Right atrium auricular region (tissue), 2 donors: ENCODE results near the gene KIF16B. TPM values are rescaled to one million over a fixed set of nuclear protein-coding genes. Genes with fewer than 3 reads are reported as not detected.

ENCODE experiments used
- DNase-seq: peaks from one replicate; pipeline ENCODE4 v3.0.0-alpha.2; 2019; ENCODE audit warnings: low spot score
- H3K27ac ChIP-seq, 2 donors: fragments of 200-600 bp; sonication (generic); 1 replicate in 1 of 2; 2 replicates in 1 of 2; pipeline ENCODE4 v1.5.1; 2016 to 2019
- H3K27me3 ChIP-seq, 2 donors: fragments of 200-600 bp; sonication (generic); one replicate each; pipeline versions ENCODE4 v1.5.1 to v1.6.0; 2017 to 2019
- H3K36me3 ChIP-seq: fragments of 200-600 bp; sonication (generic); one replicate; pipeline ENCODE4 v1.5.1; 2016
- H3K4me1 ChIP-seq, 2 donors: fragments of 200-600 bp; sonication (generic); one replicate each; pipeline versions ENCODE4 v1.5.1 to v1.6.0; 2017 to 2019
- H3K4me3 ChIP-seq, 2 donors: fragments of 200-600 bp; sonication (generic); 1 replicate in 1 of 2; 2 replicates in 1 of 2; pipeline ENCODE4 v1.5.1; 2017 to 2019; ENCODE audit warnings: mild to moderate bottlenecking in 1 of 2, moderate library complexity in 1 of 2
- H3K9me3 ChIP-seq, 2 donors: fragments of 200-600 bp; sonication (generic); one replicate each; pipeline ENCODE4 v1.5.1; 2019
- CTCF ChIP-seq, 2 donors: fragments of 200-600 bp; sonication (generic); IDR thresholded peaks; one replicate each; pipeline ENCODE4 v1.5.1; 2019; ENCODE audit warnings: antibody characterized with exemption in 2 of 2
- total RNA-seq, 2 donors: library from RNA; depleted of rRNA; stranded (reverse); fragments of >200 nt; gene quantifications; one replicate each; pipeline ENCODE4 v1.1.0, GENCODE V29; 2016

The KIF16B gene
- total RNA-seq, 2 donors from 2014 or later, result 11.2 to 23.0 TPM

DNA sequence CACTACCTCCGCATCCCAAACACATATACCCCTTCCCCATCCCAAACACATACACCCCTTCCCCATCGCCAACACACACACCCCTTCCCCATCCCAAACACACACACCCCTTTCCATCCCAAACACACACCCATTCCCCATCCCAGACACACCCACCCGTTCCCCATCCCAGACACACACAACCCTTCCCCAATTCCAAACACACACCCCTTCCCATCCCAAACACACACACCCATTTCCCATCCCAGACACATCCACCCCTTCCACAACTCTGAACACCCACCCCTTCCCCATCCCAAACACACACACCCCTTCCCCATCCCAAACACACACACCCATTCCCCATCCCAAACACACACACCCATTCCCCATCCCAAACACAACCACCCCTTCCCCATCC lies 314.5 kb downstream of the KIF16B start:
- Histone ChIP-seq H3K27me3 (no peaks in the 10 kb centered on the region), H3K4me3 (no peak overlapping the region), H3K4me1 (no peaks in the 10 kb centered on the region), H3K27ac (no peak overlapping the region), H3K9me3 (no peaks in the 10 kb centered on the region), H3K36me3 (no peaks in the 10 kb centered on the region)
- DNase-seq, result no peak
- TF ChIP-seq CTCF (IDR thresholded peaks at IDR 0.05), result no peak

DNA sequence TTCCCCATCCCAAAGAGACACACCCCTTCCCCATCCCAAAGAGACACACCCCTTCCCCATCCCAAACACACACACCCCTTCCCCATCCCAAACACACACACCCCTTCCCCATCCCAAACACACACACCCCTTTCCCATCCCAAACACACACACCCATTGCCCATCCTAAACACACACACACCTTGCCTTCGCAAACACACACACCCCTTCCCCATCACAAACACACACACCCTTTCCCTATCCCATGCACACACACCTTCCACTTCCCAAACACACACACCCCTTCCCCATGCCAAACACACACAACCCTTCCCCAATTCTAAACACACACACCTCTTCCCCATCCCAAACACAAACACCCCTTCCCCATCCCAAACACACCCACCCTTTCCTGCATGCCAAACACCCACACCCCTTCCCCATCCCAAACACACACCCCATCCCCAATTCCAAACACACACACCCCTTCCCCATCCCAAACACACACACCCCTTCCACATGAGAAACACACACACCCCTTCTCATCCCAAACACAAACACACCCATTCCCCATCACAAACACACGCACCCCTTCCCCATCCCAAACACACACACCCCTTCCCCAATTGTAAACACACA lies 315.3 kb downstream of the KIF16B start:
- H3K27ac ChIP-seq, result no peak overlapping the region
- DNase-seq, result no peak
- no peaks in the 10 kb centered on the region for H3K9me3 ChIP-seq
- H3K4me1 ChIP-seq, result no peaks in the 10 kb centered on the region
- H3K36me3 ChIP-seq, result no peaks in the 10 kb centered on the region
- no peaks in the 10 kb centered on the region for H3K27me3 ChIP-seq
- TF ChIP-seq CTCF (IDR thresholded peaks at IDR 0.05), result no peak
- H3K4me3 ChIP-seq, result no peak overlapping the region

- H3K4me3 ChIP-seq, result no peak overlapping the region
- no peak for TF ChIP-seq CTCF (IDR thresholded peaks at IDR 0.05)
- no peaks in the 10 kb centered on the region for H3K4me1 ChIP-seq
- no peaks in the 10 kb centered on the region for H3K27me3 ChIP-seq
- H3K36me3 ChIP-seq, result no peaks in the 10 kb centered on the region
- DNase-seq, result no peak
- no peak overlapping the region for H3K27ac ChIP-seq
- no peaks in the 10 kb centered on the region for H3K9me3 ChIP-seq
Measured at GRCh38 chr20:16257021-16257420, 316.2 kb downstream of the KIF16B start.

DNA sequence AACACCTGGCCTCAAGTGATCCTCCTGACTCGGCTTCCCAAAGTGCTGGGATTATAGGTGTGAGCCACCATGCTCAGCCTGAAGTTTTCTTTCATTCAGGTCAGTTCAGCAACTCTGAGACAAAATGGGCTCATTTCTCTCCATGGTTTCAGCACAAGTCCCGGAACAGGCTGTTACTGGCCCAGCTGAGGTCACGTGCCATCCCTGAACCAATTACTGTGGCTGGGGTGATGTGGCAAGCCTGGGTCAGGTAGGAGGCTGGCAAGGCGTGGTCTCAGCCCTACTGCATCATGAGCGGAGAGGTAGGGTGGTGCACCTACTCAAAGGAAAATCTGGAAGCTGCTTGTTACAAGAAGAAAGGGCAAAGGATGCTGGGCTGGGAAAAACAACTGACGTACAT lies 326.4 kb downstream of the KIF16B start:
- no peak overlapping the region for H3K4me3 ChIP-seq
- no peaks in the 10 kb centered on the region for H3K9me3 ChIP-seq
- H3K36me3 ChIP-seq, result no peaks in the 10 kb centered on the region
- H3K27ac ChIP-seq, result no peak overlapping the region
- H3K4me1 ChIP-seq, result peaks cover 0 to 5% of the 10 kb centered on the region in 2 donors
- DNase-seq, result no peak
- H3K27me3 ChIP-seq, result no peaks in the 10 kb centered on the region
- no peak for TF ChIP-seq CTCF (IDR thresholded peaks at IDR 0.05)

- no peak for TF ChIP-seq CTCF (IDR thresholded peaks at IDR 0.05)
- H3K4me1 ChIP-seq, result peaks cover 0 to 5% of the 10 kb centered on the region in 2 donors
- no peak for DNase-seq
Measured at GRCh38 chr20:16246291-16246690, 327.0 kb downstream of the KIF16B start.

GRCh38 chr20:16245879-16246278 lies 327.4 kb downstream of the KIF16B start:
- H3K36me3 ChIP-seq, result no peaks in the 10 kb centered on the region
- H3K4me3 ChIP-seq, result no peak overlapping the region
- no peaks in the 10 kb centered on the region for H3K9me3 ChIP-seq
- no peak for DNase-seq
- H3K27me3 ChIP-seq, result no peaks in the 10 kb centered on the region
- no peak overlapping the region for H3K27ac ChIP-seq
- TF ChIP-seq CTCF (IDR thresholded peaks at IDR 0.05), result no peak
- peaks cover 0 to 5% of the 10 kb centered on the region in 2 donors for H3K4me1 ChIP-seq

More at GRCh38 chr20:16246291-16246690, 327.0 kb downstream of the KIF16B start:
- H3K4me3 ChIP-seq, result no peak overlapping the region
- H3K9me3 ChIP-seq, result no peaks in the 10 kb centered on the region
- H3K27ac ChIP-seq, result no peak overlapping the region
- H3K36me3 ChIP-seq, result no peaks in the 10 kb centered on the region
- H3K27me3 ChIP-seq, result no peaks in the 10 kb centered on the region
